Gastroesophageal sphincter (tissue), 4 donors: ENCODE results near the gene ANKRD17. TPM values are rescaled to one million over a fixed set of nuclear protein-coding genes. Genes with fewer than 3 reads are reported as not detected.

Experiments used
- ATAC-seq: fragments of 150-250 bp; one replicate; pipeline ENCODE4 v1.9.1; 2016; ENCODE audit warnings: mild to moderate bottlenecking, moderate library complexity
- H3K27ac ChIP-seq, 4 donors: fragments of 200-600 bp; sonication (generic) in 3 of 4; 1 replicate in 3 of 4; 2 replicates in 1 of 4; pipeline ENCODE4 v1.5.1; 2016 to 2019
- H3K27me3 ChIP-seq: fragments of 200-600 bp; sonication (generic); one replicate; pipeline ENCODE4 v1.5.1; 2019
- H3K36me3 ChIP-seq, 2 donors: fragments of 200-600 bp; sonication (generic); one replicate each; pipeline ENCODE4 v1.5.1; 2019; ENCODE audit warnings: control low read depth in 1 of 2
- H3K4me1 ChIP-seq, 3 donors: fragments of 200-600 bp; sonication (generic); 1 replicate in 2 of 3; 2 replicates in 1 of 3; pipeline ENCODE4 v1.5.1; 2016 to 2019; ENCODE audit warnings: control low read depth in 2 of 3
- H3K4me3 ChIP-seq, 2 donors: fragments of 200-600 bp; sonication (generic); one replicate each; pipeline ENCODE4 v1.5.1; 2019; ENCODE audit warnings: mild to moderate bottlenecking in 1 of 2, moderate library complexity in 1 of 2
- H3K9me3 ChIP-seq, 3 donors: fragments of 200-600 bp; sonication (generic); one replicate each; pipeline ENCODE4 v1.5.1; 2017 to 2019; ENCODE audit warnings: control low read depth in 2 of 3
- EP300 ChIP-seq: sonication (generic); formaldehyde crosslinking; IDR thresholded peaks from one replicate; pipeline ENCODE4 v1.6.1; 2017; ENCODE audit warnings: antibody characterized with exemption, mild to moderate bottlenecking
- POLR2A ChIP-seq, 2 donors: fragments of 450-650 bp; IDR thresholded peaks; one replicate each; pipeline ENCODE4 v1.6.1; 2017; ENCODE audit warnings: antibody characterized with exemption in 2 of 2, mild to moderate bottlenecking in 2 of 2, moderate library complexity in 1 of 2
- POLR2AphosphoS5 ChIP-seq: sonication (generic); formaldehyde crosslinking; IDR thresholded peaks from one replicate; pipeline ENCODE4 v1.6.1; 2017; ENCODE audit warnings: antibody characterized with exemption
- WGBS, 2 donors: methylation state at CpG; one replicate each; pipeline ENCODE4 v1.1.5; 2018; ENCODE audit warnings: low coverage in 1 of 2; 5-methylcytosine and 5-hydroxymethylcytosine counted together
- total RNA-seq, 4 donors: library from RNA; depleted of rRNA; stranded (reverse); fragments of >200 nt; gene quantifications; one replicate each; pipeline ENCODE4 v1.1.0, GENCODE V29; 2016
- TF ChIP-seq, protein P1 (sequence below), 4 experiments: fragments of 200-600 bp in 2 of 4; fragments of 450-650 bp in 2 of 4; sonication (generic) in 1 of 4; IDR thresholded peaks; one replicate each; pipeline ENCODE4 v1.5.1; 2017 to 2019; ENCODE audit warnings: antibody characterized with exemption in 4 of 4, mild to moderate bottlenecking in 2 of 4, moderate library complexity in 2 of 4

The ANKRD17 gene
- total RNA-seq, 4 donors from 2014 or later = 46.8 to 68.5 (median 59.1) TPM

- Histone ChIP-seq H3K27ac (no peak overlapping the region), H3K4me1 (peaks cover 6 to 47% (median 7%) of the 10 kb centered on the region in 3 donors), H3K9me3 (no peaks in the 10 kb centered on the region), H3K27me3 (no peaks in the 10 kb centered on the region), H3K36me3 (no peaks in the 10 kb centered on the region), H3K4me3 (no peak overlapping the region)
- no peak for ATAC-seq
- 84 to 85% methylated on average over 7 to 9 of the region's 9 CpGs for WGBS, 2 donors
- TF ChIP-seq POLR2A (IDR thresholded peaks at IDR 0.05) (no peak), POLR2AphosphoS5 (no peak), EP300 (no peak)
- TF ChIP-seq, protein P1, sequence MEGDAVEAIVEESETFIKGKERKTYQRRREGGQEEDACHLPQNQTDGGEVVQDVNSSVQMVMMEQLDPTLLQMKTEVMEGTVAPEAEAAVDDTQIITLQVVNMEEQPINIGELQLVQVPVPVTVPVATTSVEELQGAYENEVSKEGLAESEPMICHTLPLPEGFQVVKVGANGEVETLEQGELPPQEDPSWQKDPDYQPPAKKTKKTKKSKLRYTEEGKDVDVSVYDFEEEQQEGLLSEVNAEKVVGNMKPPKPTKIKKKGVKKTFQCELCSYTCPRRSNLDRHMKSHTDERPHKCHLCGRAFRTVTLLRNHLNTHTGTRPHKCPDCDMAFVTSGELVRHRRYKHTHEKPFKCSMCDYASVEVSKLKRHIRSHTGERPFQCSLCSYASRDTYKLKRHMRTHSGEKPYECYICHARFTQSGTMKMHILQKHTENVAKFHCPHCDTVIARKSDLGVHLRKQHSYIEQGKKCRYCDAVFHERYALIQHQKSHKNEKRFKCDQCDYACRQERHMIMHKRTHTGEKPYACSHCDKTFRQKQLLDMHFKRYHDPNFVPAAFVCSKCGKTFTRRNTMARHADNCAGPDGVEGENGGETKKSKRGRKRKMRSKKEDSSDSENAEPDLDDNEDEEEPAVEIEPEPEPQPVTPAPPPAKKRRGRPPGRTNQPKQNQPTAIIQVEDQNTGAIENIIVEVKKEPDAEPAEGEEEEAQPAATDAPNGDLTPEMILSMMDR (IDR thresholded peaks at IDR 0.05) = no peak
Observed at GRCh38 chr4:73250642-73251041, 8.0 kb downstream of the ANKRD17 start.

GRCh38 chr4:73248821-73249220 lies 9.8 kb downstream of the ANKRD17 start:
- no peak overlapping the region for H3K27ac ChIP-seq
- H3K9me3 ChIP-seq = no peaks in the 10 kb centered on the region
- peaks cover 4 to 47% (median 5%) of the 10 kb centered on the region in 3 donors for H3K4me1 ChIP-seq
- H3K27me3 ChIP-seq = no peaks in the 10 kb centered on the region
- H3K36me3 ChIP-seq = no peaks in the 10 kb centered on the region
- H3K4me3 ChIP-seq = no peak overlapping the region
- TF ChIP-seq EP300 = no peak
- TF ChIP-seq POLR2A (IDR thresholded peaks at IDR 0.05) = no peak
- no peak for TF ChIP-seq POLR2AphosphoS5
- TF ChIP-seq, protein P1 (IDR thresholded peaks at IDR 0.05) = no peak
- ATAC-seq = no peak

DNA sequence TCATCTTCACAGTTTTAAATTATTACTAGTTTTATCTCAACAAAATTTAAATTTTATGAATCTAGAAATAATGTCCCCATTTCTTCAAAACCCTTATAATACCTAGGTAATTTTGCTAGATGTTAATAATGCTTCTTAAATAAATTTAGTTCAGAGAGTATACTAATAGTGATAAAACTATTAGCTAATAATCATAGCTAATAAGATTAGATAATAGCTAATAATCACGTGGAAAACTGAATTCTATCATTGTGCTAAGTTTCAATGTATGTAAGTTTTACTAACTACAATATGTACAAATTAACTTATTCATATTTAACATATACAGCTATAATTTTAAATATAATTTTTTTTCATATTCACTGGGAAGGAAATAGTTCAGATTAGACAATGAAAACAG lies 10.2 kb downstream of the ANKRD17 start:
- Histone ChIP-seq H3K4me3 (no peak overlapping the region), H3K4me1 (peaks cover 0 to 43% (median 3%) of the 10 kb centered on the region in 3 donors), H3K36me3 (no peaks in the 10 kb centered on the region), H3K9me3 (no peaks in the 10 kb centered on the region), H3K27ac (no peak overlapping the region), H3K27me3 (no peaks in the 10 kb centered on the region)
- ATAC-seq = no peak
- 92 to 100% methylated on average over 1 of the region's 1 CpG for WGBS, 2 donors
- TF ChIP-seq POLR2AphosphoS5 = no peak
- TF ChIP-seq, protein P1 (IDR thresholded peaks at IDR 0.05) = no peak
- no peak for TF ChIP-seq POLR2A (IDR thresholded peaks at IDR 0.05)
- no peak for TF ChIP-seq EP300

DNA sequence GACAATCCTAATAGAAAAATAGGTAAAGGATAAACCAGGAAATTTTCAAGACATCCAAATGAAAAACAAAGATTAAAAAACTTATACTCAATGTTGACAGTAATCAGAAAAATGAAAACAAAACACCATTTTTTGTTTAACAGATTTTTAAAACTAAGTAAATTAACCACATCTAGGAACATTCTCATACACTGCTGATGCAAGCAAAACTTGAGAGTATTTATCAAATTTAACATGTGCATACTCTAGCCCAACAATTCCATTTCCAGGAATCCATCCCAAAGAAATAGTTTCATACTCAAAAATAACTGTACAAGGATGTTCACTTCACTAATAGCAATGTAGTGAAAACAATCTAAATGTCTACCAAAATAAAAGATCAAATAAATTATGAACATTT lies 11.5 kb downstream of the ANKRD17 start:
- Histone ChIP-seq H3K4me3 (no peak overlapping the region), H3K27me3 (no peaks in the 10 kb centered on the region), H3K4me1 (peaks cover 0 to 37% (median 0%) of the 10 kb centered on the region in 3 donors), H3K27ac (no peak overlapping the region), H3K36me3 (no peaks in the 10 kb centered on the region), H3K9me3 (no peaks in the 10 kb centered on the region)
- no peak for ATAC-seq
- TF ChIP-seq POLR2A (IDR thresholded peaks at IDR 0.05) (no peak), EP300 (no peak), POLR2AphosphoS5 (no peak)
- TF ChIP-seq, protein P1 (IDR thresholded peaks at IDR 0.05) = no peak

DNA sequence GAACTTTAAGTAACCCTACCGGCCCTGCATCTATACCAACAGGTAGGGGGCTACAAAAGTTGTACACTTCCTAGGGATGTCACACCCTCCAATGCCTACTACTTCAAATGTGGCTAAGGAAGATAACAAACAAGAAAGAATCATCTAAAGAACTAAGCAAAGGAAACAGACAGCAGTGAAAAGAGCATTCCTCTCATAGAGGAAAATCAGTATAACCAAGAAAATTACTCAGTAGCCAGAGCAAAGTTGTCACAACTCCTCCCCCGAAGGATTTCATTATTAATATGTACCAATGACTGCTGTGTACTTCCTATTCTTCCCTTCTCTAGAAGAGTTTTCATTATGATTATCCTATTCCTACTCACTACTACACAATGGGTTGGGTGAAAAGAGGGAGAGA lies 12.6 kb downstream of the ANKRD17 start:
- Histone ChIP-seq H3K9me3 (no peaks in the 10 kb centered on the region), H3K36me3 (no peaks in the 10 kb centered on the region), H3K27me3 (no peaks in the 10 kb centered on the region), H3K27ac (no peak overlapping the region), H3K4me1 (peaks cover 0 to 39% (median 0%) of the 10 kb centered on the region in 3 donors), H3K4me3 (no peak overlapping the region)
- TF ChIP-seq POLR2A (IDR thresholded peaks at IDR 0.05) = no peak
- no peak for TF ChIP-seq EP300
- TF ChIP-seq POLR2AphosphoS5 = no peak
- TF ChIP-seq, protein P1 (IDR thresholded peaks at IDR 0.05) = no peak
- 77 to 100% methylated on average over 1 to 2 of the region's 2 CpGs for WGBS, 2 donors
- no peak for ATAC-seq
